GM23338 (cell line): ENCODE data around the gene SEPTIN3.

Experiments
- CREB1 ChIP-seq: fragments of 250-450 bp; sonication (Bioruptor Pico); IDR thresholded peaks from 2 replicates; pipeline ENCODE4 v1.5.0; 2020; ENCODE audit warnings: low read depth, mild to moderate bottlenecking, moderate library complexity
- CTCF ChIP-seq, 2 experiments: fragments of 200-600 bp in 1 of 2; sonication (generic) in 1 of 2; conservative IDR thresholded peaks; 2 replicates each; pipeline versions ENCODE4 v1.5.1 to v1.6.1; 2016 to 2017; ENCODE audit warnings: antibody characterized with exemption in 2 of 2, low read depth in 2 of 2, mild to moderate bottlenecking in 2 of 2, moderate library complexity in 1 of 2
- ETS1 ChIP-seq: IDR thresholded peaks from 2 replicates; pipeline ENCODE4 v1.6.1; 2016; ENCODE audit warnings: antibody characterized with exemption
- EZH2 ChIP-seq: fragments of 200-600 bp; sonication (generic); IDR thresholded peaks from one replicate; pipeline ENCODE4 v1.8.0; 2017; ENCODE audit warnings: antibody characterized with exemption, mild to moderate bottlenecking, low read depth; ENCODE audit not compliant: unreplicated experiment
- EZH2phosphoT487 ChIP-seq: fragments of 200-600 bp; sonication (generic); IDR thresholded peaks from one replicate; pipeline ENCODE4 v1.8.1; 2018; ENCODE audit warnings: antibody characterized with exemption; ENCODE audit not compliant: unreplicated experiment
- JUNB ChIP-seq: IDR thresholded peaks from one replicate; pipeline ENCODE4 v1.6.1; 2016; ENCODE audit warnings: antibody characterized with exemption; ENCODE audit not compliant: unreplicated experiment
- POLR2AphosphoS5 ChIP-seq: IDR thresholded peaks from 2 replicates; pipeline ENCODE4 v1.6.1; 2016; ENCODE audit warnings: antibody characterized with exemption, low read depth
- REST ChIP-seq: IDR thresholded peaks from one replicate; pipeline ENCODE4 v1.6.1; 2018; ENCODE audit warnings: antibody characterized with exemption; ENCODE audit not compliant: unreplicated experiment
- ZNF114 ChIP-seq: fragments of 250-450 bp; sonication (Bioruptor Pico); IDR thresholded peaks from 2 replicates; pipeline ENCODE4 v1.5.0; 2020; ENCODE audit warnings: mild to moderate bottlenecking, moderate library complexity
- ZNF331 ChIP-seq: fragments of 250-450 bp; sonication (Bioruptor Pico); IDR thresholded peaks from 2 replicates; pipeline ENCODE4 v1.5.0; 2020; ENCODE audit warnings: low read depth, mild to moderate bottlenecking, moderate library complexity

GRCh38 chr22:41957941-41958556 is 11.2 kb upstream of the SEPTIN3 start:
- TF ChIP-seq EZH2 (no peak), CTCF (conservative IDR thresholded peaks at IDR 0.05; ENCODE audit: low read depth in 2 of 2) (no peak), REST (no peak), EZH2phosphoT487 (no peak), ETS1 (no peak), CREB1 (CRISPR knock-in tag) (no peak), POLR2AphosphoS5 (no peak), ZNF114 (CRISPR knock-in tag) (no peak), JUNB (no peak), ZNF331 (CRISPR knock-in tag) (no peak)
